H9 (cell line): ENCODE results near the gene UBL4A. TPM values are rescaled to one million over a fixed set of nuclear protein-coding genes. Genes with fewer than 3 reads are reported as not detected.
"Not testable (repeated sequence)": the region's sequence is repeated elsewhere in the genome, so short reads cannot be mapped to it uniquely, and the experiment has no call there.

Source experiments
- DNase-seq: peaks from one replicate; pipeline ENCODE4 v3.0.0-alpha.2; 2017
- H2AFZ ChIP-seq: one replicate; pipeline ENCODE4 v1.6.1; 2013; ENCODE audit warnings: mild to moderate bottlenecking, low read length, control low read depth, moderate library complexity
- H2AK5ac ChIP-seq: 2 replicates; pipeline ENCODE4 v1.6.1; 2013; ENCODE audit warnings: low read length, control low read depth, mixed read lengths; ENCODE audit not compliant: insufficient read length
- H2BK120ac ChIP-seq: one replicate; pipeline ENCODE4 v1.6.1; 2013; ENCODE audit warnings: low read depth, mild to moderate bottlenecking, low read length, control low read depth, inconsistent platforms; ENCODE audit not compliant: poor library complexity, severe bottlenecking
- H2BK12ac ChIP-seq: 2 replicates; pipeline ENCODE4 v1.6.1; 2013; ENCODE audit warnings: low read length, control low read depth, mixed read lengths, low read depth; ENCODE audit not compliant: insufficient read length
- H2BK15ac ChIP-seq: 2 replicates; pipeline ENCODE4 v1.6.1; 2013; ENCODE audit warnings: low read depth, low read length, control low read depth
- H2BK20ac ChIP-seq: one replicate; pipeline ENCODE4 v1.6.1; 2013; ENCODE audit warnings: low read depth, mild to moderate bottlenecking, low read length, control low read depth, inconsistent platforms; ENCODE audit not compliant: poor library complexity, severe bottlenecking
- H2BK5ac ChIP-seq: 2 replicates; pipeline ENCODE4 v1.6.1; 2013; ENCODE audit warnings: low read length, control low read depth, mixed read lengths; ENCODE audit not compliant: insufficient read length
- H3K14ac ChIP-seq: 2 replicates; pipeline ENCODE4 v1.6.1; 2013; ENCODE audit warnings: low read length, control low read depth; ENCODE audit not compliant: insufficient read depth
- H3K18ac ChIP-seq: 2 replicates; pipeline ENCODE4 v1.6.1; 2013; ENCODE audit warnings: low read depth, mild to moderate bottlenecking, mixed read lengths, low read length, control low read depth; ENCODE audit not compliant: insufficient read length
- H3K23ac ChIP-seq: 2 replicates; pipeline ENCODE4 v1.6.1; 2013; ENCODE audit warnings: low read length, control low read depth, mixed read lengths, low read depth; ENCODE audit not compliant: insufficient read length
- H3K23me2 ChIP-seq: 2 replicates; pipeline ENCODE4 v1.6.1; 2013; ENCODE audit warnings: low read depth, mild to moderate bottlenecking, mixed read lengths, low read length, control low read depth; ENCODE audit not compliant: insufficient read length, poor library complexity, severe bottlenecking
- H3K27ac ChIP-seq: 2 replicates; pipeline ENCODE4 v1.5.1; 2013; ENCODE audit warnings: low read length, control low read depth, mixed read lengths, low read depth; ENCODE audit not compliant: insufficient read length
- H3K27me3 ChIP-seq: 2 replicates; pipeline ENCODE4 v1.6.1; 2013; ENCODE audit warnings: low read length, control low read depth, inconsistent platforms; ENCODE audit not compliant: insufficient read depth
- H3K4ac ChIP-seq: 2 replicates; pipeline ENCODE4 v1.6.1; 2013; ENCODE audit warnings: low read depth, mild to moderate bottlenecking, control low read depth, inconsistent platforms, low read length, moderate library complexity
- H3K4me1 ChIP-seq: 2 replicates; pipeline ENCODE4 v1.6.1; 2013; ENCODE audit warnings: low read length, control low read depth, inconsistent platforms; ENCODE audit not compliant: insufficient read depth
- H3K4me2 ChIP-seq: 2 replicates; pipeline ENCODE4 v1.6.1; 2013; ENCODE audit warnings: low read length, control low read depth, mixed read lengths; ENCODE audit not compliant: insufficient read length, insufficient read depth
- H3K56ac ChIP-seq: 2 replicates; pipeline ENCODE4 v1.6.1; 2013; ENCODE audit warnings: low read depth, mild to moderate bottlenecking, mixed read lengths, low read length, control low read depth; ENCODE audit not compliant: insufficient read length
- H3K79me1 ChIP-seq: 2 replicates; pipeline ENCODE4 v1.6.1; 2013; ENCODE audit warnings: low read depth, mild to moderate bottlenecking, moderate library complexity, low read length, control low read depth, inconsistent platforms; ENCODE audit not compliant: insufficient read depth, poor library complexity, severe bottlenecking
- H3K79me2 ChIP-seq: 2 replicates; pipeline ENCODE4 v1.6.1; 2013; ENCODE audit warnings: low read length, control low read depth, inconsistent platforms; ENCODE audit not compliant: insufficient read depth
- H3K9ac ChIP-seq: 2 replicates; pipeline ENCODE4 v1.6.1; 2013; ENCODE audit warnings: low read length, control low read depth, mixed read lengths; ENCODE audit not compliant: insufficient read length; ENCODE audit errors: extremely low read depth
- H3K9me3 ChIP-seq: one replicate; pipeline ENCODE4 v1.6.1; 2013; ENCODE audit warnings: low read depth, low read length, inconsistent platforms; ENCODE audit not compliant: control insufficient read depth
- H3T11ph ChIP-seq: one replicate; pipeline ENCODE4 v1.6.1; 2013; ENCODE audit warnings: mild to moderate bottlenecking, low read length, control low read depth, inconsistent platforms
- H4K20me1 ChIP-seq: one replicate; pipeline ENCODE4 v1.6.1; 2013; ENCODE audit not compliant: control insufficient read depth, insufficient read length, insufficient read depth
- H4K5ac ChIP-seq: 2 replicates; pipeline ENCODE4 v1.6.1; 2013; ENCODE audit warnings: low read depth, mild to moderate bottlenecking, mixed read lengths, low read length, control low read depth; ENCODE audit not compliant: insufficient read length
- H4K8ac ChIP-seq: replicated peaks from 2 replicates; pipeline ENCODE4 v1.6.1; 2013; ENCODE audit warnings: low read length, control low read depth, mixed read lengths, low read depth; ENCODE audit not compliant: insufficient read length
- H4K91ac ChIP-seq: 2 replicates; pipeline ENCODE4 v1.6.1; 2013; ENCODE audit warnings: low read depth, mild to moderate bottlenecking, moderate library complexity, mixed read lengths, low read length, control low read depth; ENCODE audit not compliant: insufficient read length
- H3K27ac Mint-ChIP-seq, 3 experiments: 2 replicates in 2 of 3; 3 replicates in 1 of 3; pipeline ENCODE4 v1.8.0; 2020 to 2021; ENCODE audit warnings: mixed read lengths in 3 of 3, mild to moderate bottlenecking in 1 of 3, moderate library complexity in 1 of 3
- H3K27me3 Mint-ChIP-seq: 2 replicates; pipeline ENCODE4 v1.8.0; 2021; ENCODE audit warnings: low read depth, mild to moderate bottlenecking, moderate library complexity, mixed read lengths
- H3K36me3 Mint-ChIP-seq, 3 experiments: 2 replicates in 2 of 3; 3 replicates in 1 of 3; pipeline ENCODE4 v1.8.0; 2020 to 2021; ENCODE audit warnings: low read depth in 3 of 3, mixed read lengths in 3 of 3; ENCODE audit not compliant: insufficient read depth in 1 of 3
- H3K4me1 Mint-ChIP-seq, 2 experiments: 2 replicates each; pipeline ENCODE4 v1.8.0; 2020; ENCODE audit warnings: mixed read lengths in 2 of 2
- H3K4me3 Mint-ChIP-seq, 2 experiments: 2 replicates in 1 of 2; 3 replicates in 1 of 2; pipeline ENCODE4 v1.8.0; 2020 to 2021; ENCODE audit warnings: mild to moderate bottlenecking in 2 of 2, mixed read lengths in 2 of 2, moderate library complexity in 1 of 2
- H3K9me3 Mint-ChIP-seq, 2 experiments: 2 replicates in 1 of 2; 3 replicates in 1 of 2; pipeline ENCODE4 v1.8.0; 2020; ENCODE audit warnings: mild to moderate bottlenecking in 2 of 2, mixed read lengths in 2 of 2, moderate library complexity in 1 of 2
- WGBS: extraction: QIAGEN DNeasy Blood & Tissue Kit; methylation state at CpG from one replicate; pipeline ENCODE4 v1.1.7; 2013; ENCODE audit warnings: missing lambda C conversion rate, low lambda C conversion rate, mixed read lengths; ENCODE audit not compliant: insufficient read length; ENCODE audit errors: extremely low coverage; 5-methylcytosine and 5-hydroxymethylcytosine counted together
- total RNA-seq: library from RNA; stranded (reverse); gene quantifications from 2 replicates; pipeline ENCODE4 v1.2.1, GENCODE V29; 2021

The UBL4A gene
- total RNA-seq, 1 experiment from 2014 or later, result 30.9 TPM

GRCh38 chrX:154496591-154497137 lies 10.2 kb upstream of the UBL4A start:
- WGBS, result no CpG with 5 or more reads among the region's 4 CpGs
- not testable (repeated sequence) for H3K4me2 ChIP-seq, H4K5ac ChIP-seq, H4K8ac ChIP-seq, H2BK12ac ChIP-seq, H4K91ac ChIP-seq, H3K9ac ChIP-seq, H3K14ac ChIP-seq, H3K27me3 Mint-ChIP-seq, H3K56ac ChIP-seq, H3K23ac ChIP-seq, H3T11ph ChIP-seq, H3K23me2 ChIP-seq, H2AK5ac ChIP-seq, DNase-seq, H2BK120ac ChIP-seq, H2BK5ac ChIP-seq, H2BK20ac ChIP-seq, H3K9me3 ChIP-seq, H2BK15ac ChIP-seq, H3K79me2 ChIP-seq, H3K4ac ChIP-seq, H3K79me1 ChIP-seq, H3K27me3 ChIP-seq, H4K20me1 ChIP-seq, H3K4me3 Mint-ChIP-seq, H3K4me1 Mint-ChIP-seq, H3K27ac Mint-ChIP-seq, H3K36me3 Mint-ChIP-seq, H3K18ac ChIP-seq, H3K27ac ChIP-seq, H2AFZ ChIP-seq, H3K4me1 ChIP-seq
- H3K9me3 Mint-ChIP-seq, result peaks cover 51 to 61% of the 10 kb centered on the region in 2 experiments
